Stimulated activated CD4-positive, alpha-beta T cell treated with anti-CD3 and anti-CD28 coated beads, Interleukin-4, amount 100 ng/mL, for 24 hours (primary cell): ENCODE measurements around the gene MANEAL.

Source experiments
- DNase-seq: peaks from one replicate; pipeline ENCODE4 v3.0.0-alpha.2; 2020

The MANEAL gene

GRCh38 chr1:37831109-37831508 lies 37.5 kb downstream of the MANEAL start:
- DNase-seq, result no peak

GRCh38 chr1:37831809-37832208 lies 38.2 kb downstream of the MANEAL start:
- no peak for DNase-seq

- DNase-seq, result no peak
Measured at GRCh38 chr1:37836788-37837187, 43.1 kb downstream of the MANEAL start.

- DNase-seq, result no peak
Measured at GRCh38 chr1:37839676-37840075, 46.0 kb downstream of the MANEAL start.

GRCh38 chr1:37840711-37841110 lies 47.1 kb downstream of the MANEAL start:
- no peak for DNase-seq

DNA sequence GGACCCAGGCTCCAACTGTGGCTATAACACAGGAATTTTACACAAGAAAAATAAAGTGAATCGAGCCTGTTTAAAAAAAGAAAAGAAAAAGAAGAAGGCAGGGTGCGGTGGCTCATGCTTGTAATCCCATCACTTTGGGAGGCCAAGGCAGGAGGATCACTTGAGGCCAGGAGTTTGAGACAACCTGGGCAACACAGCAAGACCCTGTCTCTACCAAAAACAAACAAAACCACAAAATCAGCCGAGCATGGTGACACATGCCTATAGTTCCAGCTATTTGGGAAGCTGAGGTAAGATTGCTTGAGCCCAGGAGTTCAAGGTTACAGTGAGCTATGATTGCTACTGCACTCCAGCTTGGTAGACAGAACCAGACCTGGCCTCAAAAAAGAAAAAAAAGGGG lies 48.0 kb downstream of the MANEAL start:
- DNase-seq, result no peak

DNA sequence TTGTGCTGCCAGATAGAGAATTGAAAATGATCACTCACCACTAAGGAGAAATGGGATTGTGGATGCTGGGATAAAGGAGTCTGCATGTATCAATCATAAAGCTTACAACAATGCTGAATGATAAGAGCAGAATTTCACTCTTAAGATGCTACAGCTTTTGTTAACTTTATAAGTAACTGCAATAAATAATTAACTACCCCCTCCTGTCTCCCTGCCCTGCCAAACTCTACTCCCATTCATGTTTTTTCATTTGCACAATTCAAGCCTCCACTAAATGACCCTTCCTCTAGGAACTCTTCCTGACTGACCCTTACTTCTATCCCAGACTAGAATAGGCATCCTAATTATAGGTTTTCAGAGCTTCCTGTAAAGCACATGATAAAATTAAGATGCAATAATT lies 50.9 kb downstream of the MANEAL start:
- no peak for DNase-seq

DNA sequence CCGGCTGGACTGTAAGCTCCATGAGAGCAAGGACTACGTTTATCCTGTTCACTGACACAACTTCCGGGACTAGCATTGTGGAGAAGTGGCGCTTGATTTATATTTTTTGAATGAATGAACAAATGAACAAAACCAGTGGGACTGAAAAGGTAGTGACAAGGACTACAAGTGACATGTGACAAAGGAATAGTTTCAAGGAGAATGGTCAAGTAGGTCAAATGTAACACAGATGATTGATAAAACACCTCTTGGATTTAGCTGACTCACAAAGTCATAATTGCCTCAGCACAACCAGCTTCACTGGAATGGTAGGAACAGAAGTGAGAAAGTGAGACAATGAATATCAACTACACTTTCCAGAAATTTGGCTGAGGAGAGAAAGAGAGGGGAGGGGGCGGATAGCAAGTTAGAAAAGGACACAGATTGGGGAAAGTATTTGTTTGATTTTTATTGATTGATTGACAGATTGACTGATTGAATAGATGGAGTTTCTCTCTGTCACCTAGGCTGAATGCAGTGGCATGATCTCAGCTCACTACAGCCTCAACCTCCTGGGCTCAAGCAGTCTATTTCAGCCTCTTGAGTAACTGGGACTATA lies 51.5 kb downstream of the MANEAL start:
- DNase-seq, result no peak

GRCh38 chr1:37845786-37846185 lies 52.1 kb downstream of the MANEAL start:
- DNase-seq, result no peak

DNA sequence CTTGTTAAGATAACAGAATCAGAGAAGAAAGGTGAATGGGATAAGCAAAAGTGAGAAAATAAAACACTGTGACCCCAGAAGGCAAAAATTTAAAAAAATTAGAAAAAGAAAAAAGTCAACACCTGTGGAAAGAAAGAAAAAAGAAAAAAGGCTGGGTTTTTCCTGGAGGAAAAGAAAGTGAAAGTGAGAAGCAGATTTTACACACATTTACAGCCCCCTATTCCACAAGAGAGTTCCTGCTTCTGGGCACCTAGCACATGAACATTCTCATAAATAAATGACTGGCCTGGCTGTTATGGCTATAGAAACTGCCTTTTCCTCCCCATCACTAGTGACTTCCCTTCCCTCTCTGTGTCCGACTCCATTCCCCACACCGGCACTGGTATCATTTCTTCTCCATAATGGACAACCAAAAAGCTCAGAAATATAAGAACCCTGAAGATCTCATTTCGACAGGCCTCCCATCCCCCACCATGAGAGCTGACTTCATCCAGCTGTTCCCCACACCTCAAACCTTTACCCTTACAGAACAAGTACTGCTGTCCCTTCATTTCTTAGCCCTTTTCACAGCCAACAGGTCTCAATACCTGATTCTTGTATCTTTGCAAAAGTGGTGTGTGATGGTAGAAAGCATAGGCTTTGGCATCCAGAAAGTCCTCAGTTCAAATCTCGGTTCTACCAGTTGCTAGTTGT lies 53.1 kb downstream of the MANEAL start:
- no peak for DNase-seq

GRCh38 chr1:37849480-37849879 lies 55.8 kb downstream of the MANEAL start:
- no peak for DNase-seq

- no peak for DNase-seq
Measured at GRCh38 chr1:37850352-37850955, 56.8 kb downstream of the MANEAL start.
